DND-41 (cell line): ENCODE results near the gene OST4.

ENCODE experiments used
- CTCF ChIP-seq: IDR thresholded peaks from 2 replicates; pipeline ENCODE4 v1.5.1; 2012; ENCODE audit warnings: borderline replicate concordance, low read length, moderate library complexity, mild to moderate bottlenecking; ENCODE audit not compliant: poor library complexity, severe bottlenecking; ENCODE audit errors: extremely low read depth
- EZH2 ChIP-seq: IDR thresholded peaks from 3 replicates; pipeline ENCODE4 v1.6.1; 2012; ENCODE audit warnings: borderline replicate concordance, low read depth, mild to moderate bottlenecking, moderate library complexity, low read length, inconsistent platforms; ENCODE audit not compliant: severe bottlenecking

- TF ChIP-seq CTCF = no peak
- TF ChIP-seq EZH2 = no peak
Measured at GRCh38 chr2:27082773-27083409, 11.4 kb upstream of the OST4 start.
